HEK293 (cell line): ENCODE measurements around the gene PRR22.

ENCODE experiments used
- CTCF ChIP-seq: fragments of 450-650 bp; formaldehyde crosslinking; IDR thresholded peaks from 2 replicates; pipeline ENCODE4 v1.5.1; 2016; ENCODE audit warnings: missing biosample characterization, missing genetic modification characterization
- FEZF1 ChIP-seq: fragments of 450-650 bp; formaldehyde crosslinking; IDR thresholded peaks from 2 replicates; pipeline ENCODE4 v1.5.1; 2016; ENCODE audit warnings: missing biosample characterization, missing genetic modification characterization
- GLIS1 ChIP-seq: fragments of 450-650 bp; formaldehyde crosslinking; IDR thresholded peaks from 2 replicates; pipeline ENCODE4 v1.5.1; 2016; ENCODE audit warnings: missing biosample characterization, missing genetic modification characterization
- IKZF3 ChIP-seq: fragments of 450-650 bp; IDR thresholded peaks from 2 replicates; pipeline ENCODE4 v1.5.0; 2018; ENCODE audit warnings: missing biosample characterization, mild to moderate bottlenecking, missing genetic modification characterization, moderate library complexity
- KLF17 ChIP-seq: fragments of 450-650 bp; formaldehyde crosslinking; IDR thresholded peaks from 2 replicates; pipeline ENCODE4 v1.5.1; 2016; ENCODE audit warnings: missing biosample characterization, missing genetic modification characterization
- ZBTB48 ChIP-seq: fragments of 450-650 bp; formaldehyde crosslinking; IDR thresholded peaks from 2 replicates; pipeline ENCODE4 v1.5.1; 2016; ENCODE audit warnings: missing biosample characterization, missing genetic modification characterization
- ZBTB7A ChIP-seq: fragments of 450-650 bp; formaldehyde crosslinking; IDR thresholded peaks from 2 replicates; pipeline ENCODE4 v1.5.1; 2016; ENCODE audit warnings: low read depth, missing biosample characterization, missing genetic modification characterization
- ZBTB8A ChIP-seq: fragments of 450-650 bp; formaldehyde crosslinking; IDR thresholded peaks from 2 replicates; pipeline ENCODE4 v1.5.1; 2016; ENCODE audit warnings: missing biosample characterization, missing genetic modification characterization
- ZNF221 ChIP-seq: fragments of 450-650 bp; formaldehyde crosslinking; IDR thresholded peaks from 2 replicates; pipeline ENCODE4 v1.5.1; 2017; ENCODE audit warnings: missing biosample characterization, missing genetic modification characterization, borderline replicate concordance
- ZNF335 ChIP-seq: fragments of 450-650 bp; formaldehyde crosslinking; conservative IDR thresholded peaks from 2 replicates; pipeline ENCODE4 v1.5.1; 2016; ENCODE audit warnings: missing biosample characterization, missing genetic modification characterization
- ZNF473 ChIP-seq: fragments of 450-650 bp; formaldehyde crosslinking; IDR thresholded peaks from 2 replicates; pipeline ENCODE4 v1.5.1; 2017; ENCODE audit warnings: missing biosample characterization, missing genetic modification characterization
- ZNF629 ChIP-seq: fragments of 450-650 bp; formaldehyde crosslinking; IDR thresholded peaks from 2 replicates; pipeline ENCODE4 v1.5.1; 2017; ENCODE audit warnings: missing biosample characterization, missing genetic modification characterization
- ZNF654 ChIP-seq: fragments of 450-650 bp; formaldehyde crosslinking; IDR thresholded peaks from 2 replicates; pipeline ENCODE4 v1.5.1; 2016; ENCODE audit warnings: low read depth, missing biosample characterization, missing genetic modification characterization
- ZSCAN30 ChIP-seq: fragments of 450-650 bp; IDR thresholded peaks from 2 replicates; pipeline ENCODE4 v1.5.1; 2018; ENCODE audit warnings: missing biosample characterization, mild to moderate bottlenecking, missing genetic modification characterization, moderate library complexity
- TF ChIP-seq, protein P1 (sequence below): sonication (generic); formaldehyde crosslinking; IDR thresholded peaks from 2 replicates; pipeline ENCODE4 v1.8.1; 2022; ENCODE audit warnings: mild to moderate bottlenecking, moderate library complexity, missing genetic modification reagents
- TF ChIP-seq, protein P2 (sequence below): fragments of 450-650 bp; formaldehyde crosslinking; optimal IDR thresholded peaks from 2 replicates; pipeline ENCODE3; 2016; ENCODE audit warnings: missing biosample characterization, mild to moderate bottlenecking, missing genetic modification characterization
- TF ChIP-seq, protein P3 (sequence below): fragments of 450-650 bp; formaldehyde crosslinking; IDR thresholded peaks from 2 replicates; pipeline ENCODE4 v1.5.1; 2016; ENCODE audit warnings: missing biosample characterization, missing genetic modification characterization

Gene PRR22

GRCh38 chr19:5805462-5806132, 21.1 kb upstream of the PRR22 start (continued):
- TF ChIP-seq ZNF629 (tag by site-specific recombination) (0 out of 2 replicates have a peak, but pooled peaks have one; percentile 23), KLF17 (tag by site-specific recombination) (peak; percentile 49; the same call in 1 of the 2 replicates), ZBTB7A (tag by site-specific recombination) (peak; percentile 10; the same call in 1 of the 2 replicates), IKZF3 (peak; percentile 47), ZSCAN30 (tag by site-specific recombination) (peak; percentile 49; the same call in 1 of the 2 replicates), ZNF335 (tag by site-specific recombination) (peak; percentile 42), GLIS1 (tag by site-specific recombination) (peak; percentile 62), ZNF221 (tag by site-specific recombination) (no peak), ZBTB48 (tag by site-specific recombination) (peak; percentile 91), ZNF654 (tag by site-specific recombination) (peak; percentile 59), FEZF1 (tag by site-specific recombination) (no peak), ZNF473 (tag by site-specific recombination) (no peak), CTCF (tag by site-specific recombination) (peak; percentile 85), ZBTB8A (tag by site-specific recombination) (peak; percentile 68)
- TF ChIP-seq, protein P1, sequence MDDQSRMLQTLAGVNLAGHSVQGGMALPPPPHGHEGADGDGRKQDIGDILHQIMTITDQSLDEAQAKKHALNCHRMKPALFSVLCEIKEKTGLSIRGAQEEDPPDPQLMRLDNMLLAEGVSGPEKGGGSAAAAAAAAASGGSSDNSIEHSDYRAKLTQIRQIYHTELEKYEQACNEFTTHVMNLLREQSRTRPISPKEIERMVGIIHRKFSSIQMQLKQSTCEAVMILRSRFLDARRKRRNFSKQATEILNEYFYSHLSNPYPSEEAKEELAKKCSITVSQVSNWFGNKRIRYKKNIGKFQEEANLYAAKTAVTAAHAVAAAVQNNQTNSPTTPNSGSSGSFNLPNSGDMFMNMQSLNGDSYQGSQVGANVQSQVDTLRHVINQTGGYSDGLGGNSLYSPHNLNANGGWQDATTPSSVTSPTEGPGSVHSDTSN (CRISPR knock-in tag): no peak
- TF ChIP-seq, protein P2, sequence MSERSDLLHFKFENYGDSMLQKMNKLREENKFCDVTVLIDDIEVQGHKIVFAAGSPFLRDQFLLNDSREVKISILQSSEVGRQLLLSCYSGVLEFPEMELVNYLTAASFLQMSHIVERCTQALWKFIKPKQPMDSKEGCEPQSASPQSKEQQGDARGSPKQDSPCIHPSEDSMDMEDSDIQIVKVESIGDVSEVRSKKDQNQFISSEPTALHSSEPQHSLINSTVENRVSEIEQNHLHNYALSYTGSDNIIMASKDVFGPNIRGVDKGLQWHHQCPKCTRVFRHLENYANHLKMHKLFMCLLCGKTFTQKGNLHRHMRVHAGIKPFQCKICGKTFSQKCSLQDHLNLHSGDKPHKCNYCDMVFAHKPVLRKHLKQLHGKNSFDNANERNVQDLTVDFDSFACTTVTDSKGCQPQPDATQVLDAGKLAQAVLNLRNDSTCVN (tag by site-specific recombination): peak; percentile 77
- TF ChIP-seq, protein P3, sequence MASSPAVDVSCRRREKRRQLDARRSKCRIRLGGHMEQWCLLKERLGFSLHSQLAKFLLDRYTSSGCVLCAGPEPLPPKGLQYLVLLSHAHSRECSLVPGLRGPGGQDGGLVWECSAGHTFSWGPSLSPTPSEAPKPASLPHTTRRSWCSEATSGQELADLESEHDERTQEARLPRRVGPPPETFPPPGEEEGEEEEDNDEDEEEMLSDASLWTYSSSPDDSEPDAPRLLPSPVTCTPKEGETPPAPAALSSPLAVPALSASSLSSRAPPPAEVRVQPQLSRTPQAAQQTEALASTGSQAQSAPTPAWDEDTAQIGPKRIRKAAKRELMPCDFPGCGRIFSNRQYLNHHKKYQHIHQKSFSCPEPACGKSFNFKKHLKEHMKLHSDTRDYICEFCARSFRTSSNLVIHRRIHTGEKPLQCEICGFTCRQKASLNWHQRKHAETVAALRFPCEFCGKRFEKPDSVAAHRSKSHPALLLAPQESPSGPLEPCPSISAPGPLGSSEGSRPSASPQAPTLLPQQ (tag by site-specific recombination): peak; percentile 42; the same call in 1 of the 2 replicates
- TF ChIP-seq, all 188 proteins: peak for 34
